Progenitor cell of endocrine pancreas (in vitro differentiated cells): ENCODE measurements around the gene CYP4F11. TPM values are rescaled to one million over a fixed set of nuclear protein-coding genes. Genes with fewer than 3 reads are reported as not detected.
"Not testable (repeated sequence)": the region's sequence is repeated elsewhere in the genome, so short reads cannot be mapped to it uniquely, and the experiment has no call there.

Experiments used
- DNase-seq: peaks from one replicate; pipeline ENCODE4 v3.0.0; 2021; ENCODE audit warnings: low spot score; ENCODE audit not compliant: unreplicated experiment
- H3K27ac Mint-ChIP-seq: 2 replicates; pipeline ENCODE4 v1.8.0; 2021; ENCODE audit warnings: mild to moderate bottlenecking, moderate library complexity, mixed read lengths
- H3K27me3 Mint-ChIP-seq: 2 replicates; pipeline ENCODE4 v1.8.0; 2021; ENCODE audit warnings: mixed read lengths
- H3K36me3 Mint-ChIP-seq: 2 replicates; pipeline ENCODE4 v1.8.0; 2022; ENCODE audit warnings: mixed read lengths; ENCODE audit not compliant: insufficient read depth
- H3K4me1 Mint-ChIP-seq: 2 replicates; pipeline ENCODE4 v1.8.0; 2021; ENCODE audit warnings: low read depth, mixed read lengths
- H3K4me3 Mint-ChIP-seq: 2 replicates; pipeline ENCODE4 v1.8.0; 2021; ENCODE audit warnings: low read depth, mild to moderate bottlenecking, moderate library complexity, mixed read lengths
- H3K9me3 Mint-ChIP-seq: 2 replicates; pipeline ENCODE4 v1.8.0; 2021; ENCODE audit warnings: low read depth, mixed read lengths
- CTCF ChIP-seq: fragments of 200-600 bp; sonication (generic); IDR thresholded peaks from one replicate; pipeline ENCODE4 v1.5.0; 2021; ENCODE audit warnings: antibody characterized with exemption, mild to moderate bottlenecking; ENCODE audit not compliant: unreplicated experiment
- total RNA-seq: library from RNA; stranded (reverse); gene quantifications from 2 replicates; pipeline ENCODE4 v1.2.1, GENCODE V29; 2021

CYP4F11 gene
- total RNA-seq, 1 donor from 2014 or later = not detected

- no peak for TF ChIP-seq CTCF
- no peak overlapping the region for H3K4me3 Mint-ChIP-seq
- no peak for DNase-seq
- no peak overlapping the region for H3K27ac Mint-ChIP-seq
- H3K36me3 Mint-ChIP-seq = peaks cover 2% of the 10 kb centered on the region
- no peaks in the 10 kb centered on the region for H3K4me1 Mint-ChIP-seq
- no peaks in the 10 kb centered on the region for H3K27me3 Mint-ChIP-seq
- H3K9me3 Mint-ChIP-seq = peaks cover 64% of the 10 kb centered on the region
Measured at GRCh38 chr19:15905026-15905425, 29.3 kb downstream of the CYP4F11 start.

- H3K4me1 Mint-ChIP-seq = not testable (repeated sequence)
- peaks cover 63% of the 10 kb centered on the region for H3K9me3 Mint-ChIP-seq
Measured at GRCh38 chr19:15902898-15903297, 31.4 kb downstream of the CYP4F11 start.

GRCh38 chr19:15902254-15902653 lies 32.1 kb downstream of the CYP4F11 start:
- TF ChIP-seq CTCF = no peak
- peaks cover 2% of the 10 kb centered on the region for H3K36me3 Mint-ChIP-seq
- no peaks in the 10 kb centered on the region for H3K27me3 Mint-ChIP-seq
- DNase-seq = no peak
- no peak overlapping the region for H3K4me3 Mint-ChIP-seq
- no peak overlapping the region for H3K27ac Mint-ChIP-seq
- H3K9me3 Mint-ChIP-seq = peaks cover 61% of the 10 kb centered on the region
- H3K4me1 Mint-ChIP-seq = no peaks in the 10 kb centered on the region

More at GRCh38 chr19:15902898-15903297, 31.4 kb downstream of the CYP4F11 start:
- H3K27ac Mint-ChIP-seq, H3K27me3 Mint-ChIP-seq, DNase-seq, H3K4me3 Mint-ChIP-seq, H3K36me3 Mint-ChIP-seq: not testable (repeated sequence)

GRCh38 chr19:15900504-15900903 lies 33.8 kb downstream of the CYP4F11 start:
- H3K36me3 Mint-ChIP-seq = peaks cover 2% of the 10 kb centered on the region
- no peak for DNase-seq
- H3K27me3 Mint-ChIP-seq = no peaks in the 10 kb centered on the region
- no peak for TF ChIP-seq CTCF
- no peak overlapping the region for H3K4me3 Mint-ChIP-seq
- no peaks in the 10 kb centered on the region for H3K4me1 Mint-ChIP-seq
- H3K27ac Mint-ChIP-seq = no peak overlapping the region
- H3K9me3 Mint-ChIP-seq = peaks cover 57% of the 10 kb centered on the region

GRCh38 chr19:15900032-15900431 lies 34.3 kb downstream of the CYP4F11 start:
- H3K4me3 Mint-ChIP-seq, H3K27ac Mint-ChIP-seq, H3K36me3 Mint-ChIP-seq, H3K4me1 Mint-ChIP-seq, DNase-seq, H3K27me3 Mint-ChIP-seq: not testable (repeated sequence)
- H3K9me3 Mint-ChIP-seq = peaks cover 59% of the 10 kb centered on the region

- H3K4me3 Mint-ChIP-seq, H3K27me3 Mint-ChIP-seq, H3K36me3 Mint-ChIP-seq, H3K27ac Mint-ChIP-seq, DNase-seq, H3K4me1 Mint-ChIP-seq: not testable (repeated sequence)
- H3K9me3 Mint-ChIP-seq = peaks cover 59% of the 10 kb centered on the region
Measured at GRCh38 chr19:15899561-15899960, 34.8 kb downstream of the CYP4F11 start.

- no peak for TF ChIP-seq CTCF
- Mint-ChIP-seq H3K4me3 (no peak within 1 kb of the TSS), H3K36me3 (no peaks in the 10 kb centered on the region), H3K4me1 (no peaks in the 10 kb centered on the region), H3K27ac (no peak within 1 kb of the TSS), H3K9me3 (peaks cover 57% of the 10 kb centered on the region), H3K27me3 (no peaks in the 10 kb centered on the region)
- no peak for DNase-seq
Measured at GRCh38 chr19:15897738-15898276, 36.5 kb downstream of the CYP4F11 start, which contains the start of gene CYP4F2. Gene CYP4F2, minus strand, starts transcription at chr19:15898074. Its CDS starts 463 bp downstream, at chr19:15897611.
